Suppressor macrophage treated with lipopolysaccharide for 4 hours (primary cell): ENCODE measurements around the gene OXA1L.
A peak's percentile ranks its signal among the peaks of the same experiment; 100 is the strongest.
"Not testable (repeated sequence)": the region's sequence is repeated elsewhere in the genome, so short reads cannot be mapped to it uniquely, and the experiment has no call there.

Experiments
- DNase-seq: peaks from one replicate; pipeline ENCODE4 v3.0.0-alpha.2; 2020

OXA1L gene

GRCh38 chr14:22766457-22767322, at the start of gene OXA1L:
Gene OXA1L (plus strand): TSS chr14:22766688. CDS start chr14:22766702, 14 bp downstream.
- peak; percentile 98 for DNase-seq

DNA sequence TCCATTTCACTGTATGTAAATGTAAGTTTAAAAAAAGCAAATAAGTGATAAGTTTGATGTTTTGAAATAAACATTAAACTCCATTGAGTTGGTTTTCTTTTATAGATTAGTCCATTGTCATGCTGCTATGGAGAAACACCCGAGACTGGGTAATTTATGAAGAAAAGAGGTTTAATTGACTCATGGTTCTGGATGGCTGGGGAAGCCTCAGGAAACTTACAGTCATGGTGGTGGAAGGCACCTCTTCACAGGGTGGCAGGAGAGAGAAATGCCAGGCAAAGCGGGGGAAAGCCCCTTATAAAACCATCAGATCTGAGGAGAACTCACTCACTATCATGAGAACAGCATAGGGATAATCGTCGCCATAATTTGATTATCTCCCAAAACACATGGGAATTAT, 48.4 kb upstream of the OXA1L start:
- no peak for DNase-seq

DNA sequence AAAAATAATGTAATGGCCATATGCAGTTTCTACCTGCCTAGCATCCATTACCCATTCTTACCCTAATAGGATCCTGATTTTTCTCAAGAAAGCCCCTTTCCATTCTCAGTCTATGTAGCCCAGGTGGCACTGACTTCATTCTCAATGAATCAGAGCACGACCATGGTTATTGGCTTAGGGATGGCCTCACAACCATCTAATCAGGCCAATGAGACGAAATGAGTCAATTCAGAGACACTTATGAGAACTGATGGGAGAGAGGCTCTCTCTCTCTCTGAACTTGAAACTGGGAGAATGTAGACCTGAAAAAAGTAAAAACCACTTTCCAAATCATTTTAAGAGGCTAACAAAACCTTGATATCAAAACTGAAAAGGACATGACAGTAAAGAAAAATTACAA, 45.3 kb upstream of the OXA1L start:
- DNase-seq: no peak

- DNase-seq: no peak
Measured at GRCh38 chr14:22723815-22724214, 42.7 kb upstream of the OXA1L start.

GRCh38 chr14:22724847-22725246, 41.6 kb upstream of the OXA1L start:
- not testable (repeated sequence) for DNase-seq

DNA sequence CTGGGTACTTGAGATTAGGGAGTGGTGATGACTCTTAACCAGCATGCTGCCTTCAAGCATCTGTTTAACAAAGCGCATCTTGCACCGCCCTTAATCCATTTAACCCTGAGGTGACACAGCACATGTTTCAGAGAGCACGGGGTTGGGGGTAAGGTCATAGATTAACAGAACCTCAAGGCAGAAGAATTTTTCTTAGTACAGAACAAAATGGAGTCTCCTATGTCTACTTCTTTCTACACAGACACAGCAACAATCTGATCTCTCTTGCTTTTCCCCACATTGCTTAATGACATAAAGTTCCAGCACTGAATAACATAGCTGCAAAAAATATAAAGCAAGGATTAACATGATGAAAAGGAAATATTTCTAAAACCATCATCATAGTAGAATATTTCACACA, 41.1 kb upstream of the OXA1L start:
- not testable (repeated sequence) for DNase-seq

DNA sequence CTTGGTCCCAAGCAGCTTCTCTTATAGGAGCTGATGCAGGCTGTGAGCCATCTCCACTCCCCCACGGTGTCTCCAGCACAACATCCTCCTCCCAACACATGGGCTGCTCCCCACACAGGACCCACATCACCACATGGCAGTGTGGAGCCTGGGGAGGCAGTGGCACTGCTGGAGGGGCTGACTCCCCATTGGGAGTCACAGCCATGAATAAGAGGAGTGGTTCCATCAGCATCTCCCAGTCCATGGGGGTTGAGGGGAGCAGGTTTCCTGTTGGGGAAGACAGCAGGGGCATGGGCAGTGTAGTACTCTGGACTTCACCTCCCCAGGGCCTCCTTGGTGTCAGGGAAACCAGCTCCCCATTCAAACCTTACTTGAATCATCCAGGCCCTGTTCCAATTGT, 40.5 kb upstream of the OXA1L start:
- no peak for DNase-seq

- DNase-seq: not testable (repeated sequence)
Measured at GRCh38 chr14:22732062-22732461, 34.4 kb upstream of the OXA1L start.

DNA sequence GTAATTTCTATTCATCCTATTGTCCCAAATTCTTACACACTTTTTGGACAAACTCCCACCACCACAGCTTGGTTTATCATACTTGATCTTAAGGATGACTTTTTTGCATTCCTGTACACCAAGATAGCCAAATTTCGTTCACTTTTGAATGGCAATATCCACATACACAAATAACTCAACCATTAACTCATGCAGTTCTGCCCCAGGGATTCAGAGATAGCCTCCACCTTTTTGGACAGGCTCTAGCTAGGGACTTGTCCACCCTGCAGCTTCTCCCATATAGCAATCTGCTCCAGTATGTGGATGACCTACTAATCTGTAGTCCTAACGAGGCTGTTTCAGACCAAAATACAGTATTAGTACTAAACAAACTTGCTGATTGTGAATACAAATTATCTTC, 32.7 kb upstream of the OXA1L start:
- DNase-seq: no peak

DNA sequence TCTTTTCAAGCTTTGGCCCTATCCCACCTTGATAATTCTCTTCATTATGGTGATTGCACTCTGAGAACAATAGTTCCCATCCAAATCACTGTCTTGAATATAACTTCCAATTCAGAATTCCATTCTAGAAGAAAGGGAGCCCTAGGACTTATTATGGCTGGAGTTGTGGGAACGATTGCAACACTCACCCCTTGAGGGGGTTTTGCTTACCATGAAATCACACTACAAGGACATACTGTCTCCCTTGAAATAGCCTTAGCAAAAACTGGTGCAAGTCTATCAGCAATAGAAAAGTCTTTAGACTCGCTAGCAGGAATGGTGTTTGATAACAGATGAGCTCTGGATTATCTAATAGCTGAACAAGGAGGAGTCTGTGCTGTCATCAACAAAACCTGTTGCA, 31.4 kb upstream of the OXA1L start:
- no peak for DNase-seq

DNA sequence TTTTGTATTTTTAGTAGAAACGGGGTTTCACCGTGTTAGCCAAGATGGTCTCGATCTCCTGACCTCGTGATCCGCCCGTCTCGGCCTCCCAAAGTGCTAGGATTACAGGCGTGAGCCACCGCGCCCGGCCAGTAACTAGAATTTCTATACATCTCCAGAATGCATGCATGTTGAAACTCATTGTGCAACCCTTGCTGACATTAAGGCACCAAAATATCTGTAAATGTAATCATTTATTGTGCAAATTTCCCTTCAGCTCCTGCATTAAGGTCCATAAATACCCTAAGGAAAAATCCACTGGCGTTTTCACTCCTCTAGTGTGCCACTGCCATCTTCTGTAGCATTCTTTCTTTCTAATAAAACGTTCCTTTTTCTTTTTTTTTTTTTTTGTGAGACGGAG, 30.1 kb upstream of the OXA1L start:
- DNase-seq: not testable (repeated sequence)

- DNase-seq: peak; percentile 71
Measured at GRCh38 chr14:22737052-22737451, 29.4 kb upstream of the OXA1L start.

DNA sequence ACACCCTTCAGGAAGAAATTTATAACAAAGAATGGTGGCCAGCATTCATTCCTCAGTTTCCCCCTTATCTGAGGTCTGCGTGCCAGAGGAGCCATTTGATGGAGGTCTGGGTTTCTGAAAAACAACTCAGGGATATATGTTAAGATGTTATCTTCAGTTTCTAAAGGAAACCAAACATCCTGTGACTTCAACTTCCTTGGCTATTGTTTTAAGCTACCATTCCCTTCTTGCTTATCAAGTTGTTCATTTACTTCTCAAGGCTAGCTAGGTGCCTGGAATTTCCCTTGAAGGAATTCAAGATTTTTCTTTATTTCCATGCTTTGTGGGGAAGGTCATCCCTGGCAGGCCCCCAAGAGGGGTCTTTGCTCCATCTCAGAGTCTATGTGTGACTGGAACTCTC, 27.1 kb upstream of the OXA1L start:
- no peak for DNase-seq

- DNase-seq: no peak
Measured at GRCh38 chr14:22740020-22740419, 26.5 kb upstream of the OXA1L start.

GRCh38 chr14:22747769-22748168, 18.7 kb upstream of the OXA1L start:
- DNase-seq: no peak

DNA sequence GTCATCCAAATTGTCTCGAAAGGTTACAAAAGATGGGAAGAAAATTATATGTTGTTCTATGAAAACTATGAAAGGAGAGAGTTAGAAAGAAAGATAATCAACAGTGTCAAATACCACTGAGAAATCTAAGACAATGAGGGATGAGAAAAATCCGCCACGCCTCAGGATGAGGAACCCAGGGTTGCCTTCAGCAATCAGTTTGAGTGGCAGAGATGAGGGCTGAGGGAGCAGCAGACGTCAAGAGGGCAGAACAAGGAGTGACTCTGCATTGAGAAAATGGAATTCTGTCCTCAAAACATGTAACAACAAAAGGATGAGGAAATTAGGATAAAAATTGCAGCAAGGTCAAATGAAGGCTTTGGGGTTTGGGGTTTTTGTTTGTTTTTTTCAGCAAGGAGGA, 18.3 kb upstream of the OXA1L start:
- DNase-seq: peak; percentile 35

GRCh38 chr14:22748631-22749068, 17.8 kb upstream of the OXA1L start:
- DNase-seq: peak; percentile 34

DNA sequence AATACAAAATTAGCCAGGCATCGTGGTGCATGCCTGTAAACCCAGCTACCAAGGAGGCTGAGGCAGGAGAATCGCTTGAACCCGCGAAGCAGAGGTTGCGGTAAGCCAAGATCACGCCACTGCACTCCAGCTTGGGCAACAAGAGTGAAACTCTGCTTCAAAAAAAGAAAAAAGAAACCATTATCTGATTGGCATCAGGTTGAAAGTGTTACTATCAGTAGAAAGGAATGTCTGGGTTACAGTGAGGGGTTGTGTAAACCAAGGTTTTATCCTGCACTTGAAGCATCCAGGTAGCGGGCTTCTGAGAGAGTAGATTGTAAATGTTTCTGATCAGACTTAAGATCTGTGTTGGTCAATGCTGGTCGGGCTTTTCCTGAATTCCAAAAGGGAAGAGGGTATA, 14.1 kb upstream of the OXA1L start:
- DNase-seq: no peak

DNA sequence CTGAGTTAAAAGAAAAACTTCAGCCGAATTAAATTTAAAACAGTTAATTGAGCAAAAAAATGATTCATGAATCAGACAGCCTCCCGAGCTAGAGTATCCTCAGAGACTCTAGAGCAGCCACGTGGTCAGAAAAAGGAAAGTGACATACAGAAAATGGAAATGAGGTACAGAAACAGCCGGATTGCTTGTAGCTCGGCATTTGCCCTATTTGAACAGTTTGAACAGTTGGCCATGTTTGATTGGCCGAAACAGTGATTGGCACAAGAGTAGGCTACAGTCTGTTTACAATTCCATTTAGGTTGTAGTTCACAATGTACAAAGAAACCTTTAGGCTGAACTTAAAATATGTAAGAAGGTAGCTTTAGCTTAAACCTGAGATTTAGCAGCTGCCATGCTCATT, 12.9 kb upstream of the OXA1L start:
- peak; percentile 65 for DNase-seq

DNA sequence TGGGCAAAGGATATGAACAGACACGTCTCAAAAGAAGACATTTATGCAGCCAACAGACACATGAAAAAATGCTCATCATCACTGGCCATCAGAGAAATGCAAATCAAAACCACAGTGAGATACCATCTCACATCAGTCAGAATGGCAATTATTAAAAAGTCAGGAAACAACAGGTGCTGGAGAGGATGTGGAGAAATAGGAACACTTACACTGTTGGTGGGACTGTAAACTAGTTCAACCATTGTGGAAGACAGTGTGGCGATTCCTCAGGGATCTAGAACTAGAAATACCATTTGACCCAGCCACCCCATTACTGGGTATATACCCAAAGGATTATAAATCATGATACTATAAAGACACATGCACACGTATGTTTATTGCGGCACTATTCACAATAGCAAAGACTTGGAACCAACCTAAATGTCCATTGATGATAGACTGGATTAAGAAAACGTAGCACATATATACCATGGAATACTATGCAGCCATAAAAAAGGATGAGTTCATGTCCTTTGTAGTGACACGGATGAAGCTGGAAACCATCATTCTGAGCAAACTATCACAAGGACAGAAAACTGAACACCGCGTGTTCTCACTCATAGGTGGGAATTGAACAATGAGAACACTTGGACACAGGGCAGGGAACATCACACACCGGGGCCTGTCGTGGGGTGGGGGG, 8.4 kb upstream of the OXA1L start:
- DNase-seq: not testable (repeated sequence)

- DNase-seq: no peak
Measured at GRCh38 chr14:22761734-22762133, 4.8 kb upstream of the OXA1L start.

DNA sequence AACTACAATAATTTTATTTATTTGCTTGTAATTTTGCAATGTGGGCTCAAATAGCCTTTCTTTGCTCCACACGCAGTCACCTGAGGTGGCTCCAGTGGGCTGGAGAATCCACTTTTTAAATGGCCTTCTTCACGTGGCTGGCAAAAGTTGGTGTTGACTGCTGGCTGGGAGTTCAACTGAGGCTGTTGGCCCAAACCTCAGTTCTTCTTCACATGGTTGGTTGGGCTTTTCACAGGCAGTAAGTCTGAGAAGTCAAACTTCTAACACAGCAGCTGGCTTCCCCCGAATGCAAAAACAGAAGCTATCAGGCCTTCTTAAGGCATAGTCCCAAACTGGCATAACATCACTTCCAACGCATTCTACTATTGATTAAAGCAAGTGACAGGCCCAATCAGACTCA, 2.1 kb upstream of the OXA1L start:
- no peak for DNase-seq

DNA sequence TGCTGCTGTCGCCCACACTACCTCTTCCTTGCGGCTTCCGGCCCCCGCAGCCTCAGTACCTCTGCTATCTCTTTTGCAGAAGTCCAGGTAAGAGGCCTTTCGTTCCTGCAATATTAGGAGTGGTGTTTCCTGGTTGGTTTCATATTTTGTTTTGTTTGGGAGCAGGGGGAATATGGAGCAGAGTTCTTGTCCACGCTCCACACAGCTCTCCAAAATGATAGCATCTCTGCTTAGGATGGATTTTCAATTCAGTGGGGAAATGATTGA, 768 bp downstream of the OXA1L start:
- DNase-seq: no peak

GRCh38 chr14:22768947-22769346, 2.5 kb downstream of the OXA1L start:
- DNase-seq: no peak

DNA sequence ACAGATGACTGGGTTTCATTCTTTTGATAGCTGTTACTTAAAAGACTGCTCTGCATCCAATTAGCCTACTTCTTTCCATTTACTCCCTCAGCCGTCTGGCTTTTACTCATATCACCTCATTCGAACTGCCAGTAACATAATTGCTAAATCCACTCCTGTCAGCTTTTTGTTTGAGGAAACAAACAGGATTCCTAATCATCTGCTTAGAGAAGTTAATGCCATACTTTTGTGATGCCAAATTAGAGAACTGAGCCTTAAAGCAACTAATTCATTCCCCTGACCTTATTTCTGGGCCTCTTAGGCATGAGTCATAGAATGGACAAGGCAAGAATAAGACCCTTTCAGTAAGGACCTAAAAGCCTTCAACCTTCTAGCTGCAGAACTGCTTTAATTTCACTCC, 2.9 kb downstream of the OXA1L start:
- DNase-seq: peak; percentile 63
